Measurements from ENCODE around the gene HDC. TPM values are rescaled to one million over a fixed set of nuclear protein-coding genes. Genes with fewer than 3 reads are reported as not detected.
A peak's percentile ranks its signal among the peaks of the same experiment; 100 is the strongest.

HDC gene, protein sequence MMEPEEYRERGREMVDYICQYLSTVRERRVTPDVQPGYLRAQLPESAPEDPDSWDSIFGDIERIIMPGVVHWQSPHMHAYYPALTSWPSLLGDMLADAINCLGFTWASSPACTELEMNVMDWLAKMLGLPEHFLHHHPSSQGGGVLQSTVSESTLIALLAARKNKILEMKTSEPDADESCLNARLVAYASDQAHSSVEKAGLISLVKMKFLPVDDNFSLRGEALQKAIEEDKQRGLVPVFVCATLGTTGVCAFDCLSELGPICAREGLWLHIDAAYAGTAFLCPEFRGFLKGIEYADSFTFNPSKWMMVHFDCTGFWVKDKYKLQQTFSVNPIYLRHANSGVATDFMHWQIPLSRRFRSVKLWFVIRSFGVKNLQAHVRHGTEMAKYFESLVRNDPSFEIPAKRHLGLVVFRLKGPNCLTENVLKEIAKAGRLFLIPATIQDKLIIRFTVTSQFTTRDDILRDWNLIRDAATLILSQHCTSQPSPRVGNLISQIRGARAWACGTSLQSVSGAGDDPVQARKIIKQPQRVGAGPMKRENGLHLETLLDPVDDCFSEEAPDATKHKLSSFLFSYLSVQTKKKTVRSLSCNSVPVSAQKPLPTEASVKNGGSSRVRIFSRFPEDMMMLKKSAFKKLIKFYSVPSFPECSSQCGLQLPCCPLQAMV
- polyA plus RNA-seq (ENCODE audit: insufficient read length in 12 of 12) = 1 to 10 TPM in 4 of 12 donors, under 1 TPM in 5, not detected in 3; 0.36 to 4.2 (median 0.89) TPM
- long read RNA-seq, donor 1 = 0 reads
- long read RNA-seq, donor 2 = 0 reads
- long read RNA-seq, donor 3 = 0 reads
- long read RNA-seq, donor 4 = 0 reads
- long read RNA-seq, donor 5 = 0 reads
- long read RNA-seq, donor 6 = 0 reads
- long read RNA-seq, donor 7 = 0 reads
- long read RNA-seq, donor 8 = 0 reads
- long read RNA-seq, donor 9, partial matches to known transcripts = 0 of 1 reads
- long read RNA-seq, donor 9, other reads (novel, unspliced or antisense) = 0 of 1 reads
- long read RNA-seq, donor 10 = 0 reads
- long read RNA-seq, donor 11 = 0 reads

DNA sequence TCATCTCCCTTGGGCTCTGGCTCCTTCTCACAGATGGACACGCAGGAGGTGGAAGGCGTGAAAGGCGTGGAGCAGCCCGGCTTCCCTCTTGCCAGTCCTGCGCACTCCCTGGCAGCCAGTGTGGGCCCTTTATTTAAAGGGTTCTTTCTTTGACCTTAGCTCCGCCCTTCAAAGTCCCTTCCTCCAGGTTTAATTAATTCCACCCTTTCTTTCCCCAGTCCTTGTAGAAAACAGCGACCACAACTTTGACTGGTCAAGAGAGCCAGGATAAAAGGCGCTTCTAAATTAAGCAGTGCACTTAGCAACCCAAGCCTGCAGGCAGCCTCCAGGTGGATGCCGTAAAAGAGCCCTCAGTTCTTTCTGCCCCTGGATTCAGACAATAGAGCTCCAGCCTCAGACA is at the start of gene HDC:
HDC (minus strand) TSS at position 107 of the 400 bp plus-strand sequence; CDS start at position 4, 103 bp downstream.
- no peak for DNase-seq

DNA sequence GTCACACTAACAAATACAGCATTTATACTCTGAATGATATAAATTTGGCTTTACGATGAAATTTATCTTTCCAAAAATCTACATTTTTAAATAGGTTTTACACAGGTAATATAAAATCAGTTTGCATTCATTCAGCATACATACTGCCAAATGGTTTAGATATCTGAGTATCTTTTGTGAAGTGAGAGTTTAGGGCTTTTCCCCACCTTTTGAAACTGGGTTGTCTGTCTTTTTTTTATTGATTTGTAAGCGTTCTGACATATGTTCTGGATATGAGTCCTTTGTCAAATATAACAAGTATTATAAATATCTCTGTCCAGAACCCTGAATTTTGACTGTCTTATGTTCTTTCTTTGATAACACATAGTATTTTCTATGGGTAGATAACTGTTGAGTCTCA is 47.1 kb upstream of the HDC start:
- DNase-seq = no peak

DNA sequence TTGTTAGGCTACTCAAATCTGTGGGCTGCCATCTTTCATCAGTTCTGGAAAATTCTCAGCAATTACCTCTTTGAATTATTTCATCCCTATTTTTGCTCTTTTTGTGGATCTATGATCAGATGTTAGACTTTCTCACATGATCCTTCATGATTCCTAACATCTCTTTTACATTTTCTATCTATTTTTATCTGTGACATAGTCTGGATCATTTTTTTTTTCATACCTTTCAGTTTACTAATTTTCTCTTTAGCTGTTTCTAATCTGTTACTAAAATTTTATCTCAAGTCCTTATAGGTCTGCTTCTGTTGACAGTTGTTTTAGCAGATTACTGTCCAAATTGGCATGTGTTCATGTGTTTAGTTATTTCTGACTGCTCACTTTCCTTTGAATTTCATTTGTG is 42.3 kb upstream of the HDC start:
- DNase-seq = no peak

DNA sequence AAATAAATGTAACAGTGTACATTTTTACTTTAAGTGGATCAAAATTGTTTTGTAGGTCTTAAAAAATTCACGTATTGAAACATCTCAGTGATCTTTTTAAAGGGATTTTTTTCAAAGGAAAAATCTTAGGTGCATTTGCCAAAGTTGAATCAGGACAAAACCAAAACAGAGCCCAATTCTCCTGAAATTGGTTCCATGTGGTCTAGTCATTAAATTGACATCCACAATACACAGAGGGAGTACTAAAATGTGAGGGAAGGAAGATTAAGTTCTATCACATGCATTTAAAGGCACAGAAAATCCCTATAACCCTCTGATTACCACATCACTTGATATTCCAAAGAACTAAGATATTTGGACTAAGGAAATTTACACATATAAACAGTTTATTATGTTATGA is 39.3 kb upstream of the HDC start:
- peak; percentile 31 for DNase-seq

DNA sequence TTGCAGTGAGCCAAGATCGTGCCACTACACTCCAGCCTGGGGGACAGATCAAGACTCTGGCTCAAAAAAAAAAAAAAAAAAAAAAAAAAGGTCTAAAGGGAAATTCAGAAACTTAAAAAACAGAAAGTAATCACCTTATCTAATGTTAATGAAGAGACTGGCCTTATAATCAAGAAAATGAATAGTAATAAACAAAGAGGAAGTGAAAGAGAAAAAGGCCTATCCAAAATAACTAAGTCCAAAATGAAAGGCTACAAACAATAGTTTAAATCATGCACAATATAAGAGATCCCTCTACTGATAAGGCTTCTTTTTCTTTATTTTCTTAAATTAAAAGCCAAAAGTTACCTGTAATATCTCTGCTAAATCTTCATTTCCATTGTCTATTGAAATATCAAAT is 37.1 kb upstream of the HDC start:
- no peak for DNase-seq

DNA sequence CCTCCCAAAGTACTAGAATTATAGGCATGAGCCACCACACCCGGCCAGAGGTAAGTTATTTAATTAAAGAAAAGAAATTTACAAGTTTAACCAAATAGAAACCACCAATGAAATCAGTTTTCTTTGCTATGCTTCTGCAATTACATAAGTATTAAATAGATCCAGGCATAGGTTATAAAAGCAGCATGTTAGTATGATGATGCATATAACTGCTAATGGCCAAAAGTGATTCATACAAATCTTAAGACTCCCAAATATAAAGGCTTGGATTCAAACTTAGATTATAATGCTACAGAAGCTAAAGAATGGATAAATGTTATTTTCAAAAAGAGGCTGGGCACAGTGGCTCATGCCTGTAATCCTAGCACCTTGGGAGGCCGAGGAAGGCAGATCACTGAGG is 32.8 kb upstream of the HDC start:
- no peak for DNase-seq

DNA sequence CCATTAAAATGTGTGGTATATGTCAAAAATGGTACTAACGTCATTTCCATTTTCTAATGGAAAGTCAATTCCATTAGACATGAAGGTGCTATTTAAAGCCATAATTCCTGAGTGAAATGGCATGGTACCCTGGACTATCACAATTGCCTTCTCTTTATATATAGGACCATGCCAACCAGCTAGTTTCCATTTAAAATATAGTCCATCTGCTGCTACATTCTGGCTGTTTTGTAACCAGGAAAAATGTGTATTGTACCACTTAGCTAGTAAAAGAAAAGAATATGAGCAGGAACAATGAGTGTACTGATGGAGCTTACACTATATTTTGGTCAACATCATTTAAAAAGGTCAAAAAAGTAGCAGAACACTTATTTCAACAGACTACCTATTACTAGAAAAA is 30.4 kb upstream of the HDC start:
- no peak for DNase-seq

DNA sequence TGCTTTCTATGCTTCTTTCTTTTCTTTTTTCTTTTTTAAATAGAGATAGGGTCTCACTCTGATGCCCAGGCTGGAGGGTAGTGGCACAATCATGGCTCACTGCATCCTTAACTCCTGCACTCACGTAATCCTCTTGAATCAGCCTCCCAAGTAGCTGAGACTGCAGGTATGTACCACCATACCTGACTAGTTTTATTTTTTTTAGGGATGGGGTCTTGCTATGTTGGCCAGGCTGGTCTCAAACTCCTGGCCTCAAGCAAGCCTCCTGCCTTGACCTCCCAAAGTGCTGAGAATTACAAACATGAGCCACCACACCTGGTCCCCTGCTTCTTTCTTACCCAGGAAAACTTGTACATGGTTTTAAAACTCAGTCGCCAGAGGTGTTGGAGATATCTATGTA is 24.2 kb upstream of the HDC start:
- no peak for DNase-seq

DNA sequence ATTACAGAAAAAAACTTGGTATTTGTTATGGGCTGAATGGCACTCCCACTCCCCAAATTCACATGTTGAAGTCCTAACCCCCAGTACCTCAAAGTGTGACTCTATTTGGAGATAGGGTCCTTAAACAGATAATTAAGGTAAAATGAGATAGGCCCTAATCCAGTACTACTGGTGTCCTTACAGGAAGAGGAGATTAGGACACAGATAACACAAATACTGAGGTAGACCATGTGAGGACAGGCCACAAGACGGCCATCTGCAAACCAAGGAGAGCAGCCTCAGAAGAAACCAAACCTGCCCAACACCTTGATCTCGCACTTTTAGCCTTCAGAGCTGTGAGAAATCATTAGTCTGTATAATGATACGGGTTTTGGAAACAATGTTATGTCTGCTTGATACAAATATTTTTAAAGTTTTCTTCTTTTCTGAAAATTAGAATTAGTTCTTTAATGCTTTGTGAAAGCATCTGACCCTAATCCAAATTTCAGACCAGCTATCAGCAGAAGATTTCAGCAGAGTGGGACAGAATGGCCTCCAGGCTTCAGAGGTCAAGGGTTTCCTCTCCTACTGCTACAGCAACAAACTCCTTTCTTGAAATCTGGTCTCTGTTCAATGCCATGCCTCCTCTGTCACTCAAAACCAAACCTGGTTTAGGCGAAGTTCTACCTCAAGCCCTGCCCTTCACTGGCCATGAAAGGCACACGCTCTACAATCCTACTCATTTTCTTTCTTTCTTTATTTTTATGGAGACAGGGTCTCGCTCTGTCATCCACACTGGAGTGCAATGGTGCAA is 22.0 kb upstream of the HDC start:
- no peak for DNase-seq

DNA sequence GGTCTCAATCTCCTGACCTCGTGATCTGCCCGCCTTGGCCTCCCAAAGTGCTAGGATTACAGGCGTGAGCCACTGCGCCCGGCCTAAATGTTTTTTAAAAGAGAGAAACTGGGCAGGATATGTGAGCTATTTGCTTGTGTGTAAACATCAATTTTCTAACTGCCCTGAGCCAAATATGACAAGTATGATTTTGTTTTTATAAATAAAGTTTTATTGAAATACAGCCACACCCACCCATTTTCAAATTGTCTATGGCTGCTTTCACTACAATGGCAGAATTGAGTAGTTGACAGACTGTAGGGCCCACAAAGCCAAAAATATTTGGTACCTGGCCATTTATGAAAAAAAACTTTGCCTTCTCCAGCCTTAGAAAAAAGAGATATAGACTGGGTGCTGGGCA is 15.9 kb upstream of the HDC start:
- no peak for DNase-seq

DNA sequence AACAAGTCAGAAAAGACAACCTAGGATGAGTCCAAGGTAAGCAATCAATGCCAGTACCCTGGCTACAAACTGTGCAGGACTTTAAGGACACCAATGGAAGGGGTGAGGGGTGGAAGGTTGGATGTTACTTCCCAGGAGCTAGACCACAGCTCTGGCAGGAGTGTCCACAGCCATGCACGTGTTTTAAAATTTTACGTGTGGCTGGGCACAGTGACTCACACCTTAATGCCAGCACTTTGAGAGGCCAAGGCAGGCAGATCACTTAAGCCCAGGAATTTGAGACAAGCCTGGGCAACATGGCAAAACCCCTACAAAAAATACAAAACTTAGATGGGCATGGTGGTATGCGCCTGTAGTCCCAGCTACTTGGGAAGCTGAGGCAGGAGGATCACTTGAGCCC is 14.7 kb upstream of the HDC start:
- DNase-seq = no peak

DNA sequence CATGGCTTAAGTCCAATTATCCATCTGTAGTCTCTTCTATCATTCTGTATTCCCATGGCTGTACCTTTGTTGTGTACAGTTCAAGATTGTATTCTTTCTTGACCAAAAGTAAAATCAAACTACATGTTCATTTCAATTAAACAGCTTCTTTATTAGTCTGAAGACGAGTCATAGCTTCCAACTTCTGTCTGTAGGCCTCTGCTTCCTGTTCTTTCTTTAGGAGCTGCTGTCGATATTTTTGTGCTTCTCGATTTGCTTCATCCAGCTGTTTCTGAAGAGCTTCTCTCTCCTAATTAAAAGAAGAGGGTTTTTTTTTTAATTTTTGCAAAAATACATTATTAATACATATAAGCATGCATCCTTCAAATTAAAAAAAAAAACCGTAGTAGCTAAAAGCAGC is 13.0 kb upstream of the HDC start:
- no peak for DNase-seq

DNA sequence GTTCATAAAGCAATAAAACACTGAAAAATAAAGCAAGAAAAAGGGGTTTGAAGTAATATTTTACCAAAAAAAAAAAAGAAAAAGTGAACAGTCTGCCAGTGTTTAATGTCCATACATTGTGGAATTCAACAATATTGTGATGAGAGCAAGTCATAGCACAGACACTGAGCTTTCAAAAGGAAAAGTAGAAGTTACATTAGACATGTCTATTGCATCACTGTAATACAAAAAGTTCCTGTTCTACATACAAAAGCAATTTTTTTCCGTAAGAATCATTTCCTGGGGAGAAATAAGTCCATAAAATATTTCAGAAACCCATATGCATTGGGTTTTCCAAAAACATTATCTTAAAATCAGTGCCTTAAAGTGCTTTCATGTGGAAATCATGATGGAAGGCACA is 11.8 kb upstream of the HDC start:
- no peak for DNase-seq

DNA sequence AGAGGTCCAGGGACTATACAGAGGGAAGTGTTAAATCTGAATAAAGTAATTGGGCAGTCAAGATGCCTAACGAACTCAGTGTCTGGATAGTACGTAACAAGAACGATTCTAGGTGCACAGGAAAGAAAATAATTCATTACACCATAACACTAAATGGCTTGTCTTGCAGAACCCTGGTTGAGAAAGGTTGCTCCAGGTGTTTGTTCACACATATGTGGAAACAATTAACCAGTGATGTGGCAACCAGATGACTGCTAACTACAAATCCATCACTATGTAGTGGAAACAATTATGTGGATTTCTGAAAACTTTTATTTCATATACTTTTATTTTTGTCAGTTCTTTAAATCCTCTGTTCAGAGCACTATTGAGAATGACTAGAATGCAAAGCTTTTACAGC is 10.4 kb upstream of the HDC start:
- no peak for DNase-seq

DNA sequence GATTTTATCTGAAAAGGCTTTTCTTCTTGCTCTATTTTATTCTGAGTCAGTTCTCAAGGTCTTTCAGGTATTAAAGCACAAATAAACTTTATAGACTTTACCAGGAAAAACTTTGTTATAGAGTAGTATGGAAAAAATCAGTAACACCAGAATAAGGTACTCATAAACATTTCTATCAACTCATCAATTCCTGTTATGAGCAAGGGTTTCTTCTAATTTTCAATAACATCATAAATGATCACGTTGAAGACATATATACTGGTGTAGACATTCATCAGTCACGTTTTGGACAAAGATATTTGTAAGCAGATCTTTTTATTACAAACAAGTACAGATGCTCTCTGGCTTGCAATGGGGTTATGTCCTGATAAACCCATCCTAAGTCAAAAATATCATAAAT is 9.6 kb upstream of the HDC start:
- DNase-seq = no peak

DNA sequence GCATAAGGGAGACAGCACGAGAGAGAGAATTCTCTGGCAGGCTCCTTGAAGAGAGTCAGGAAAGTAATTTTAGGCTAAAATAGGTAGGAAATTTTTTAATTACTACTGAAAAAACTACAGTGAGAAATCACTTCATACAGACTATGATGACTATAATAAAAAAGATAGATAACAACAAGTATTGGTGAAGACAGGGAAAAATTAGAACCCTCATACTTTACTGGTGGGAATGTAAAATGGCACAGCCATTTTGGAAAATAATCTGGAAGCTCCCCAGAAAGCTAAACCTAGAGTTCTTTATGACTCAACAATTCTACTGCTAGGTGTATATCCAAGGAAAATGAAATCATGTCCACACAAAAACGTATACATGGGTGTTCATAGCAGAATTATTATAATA is 2.1 kb upstream of the HDC start:
- no peak for DNase-seq

DNA sequence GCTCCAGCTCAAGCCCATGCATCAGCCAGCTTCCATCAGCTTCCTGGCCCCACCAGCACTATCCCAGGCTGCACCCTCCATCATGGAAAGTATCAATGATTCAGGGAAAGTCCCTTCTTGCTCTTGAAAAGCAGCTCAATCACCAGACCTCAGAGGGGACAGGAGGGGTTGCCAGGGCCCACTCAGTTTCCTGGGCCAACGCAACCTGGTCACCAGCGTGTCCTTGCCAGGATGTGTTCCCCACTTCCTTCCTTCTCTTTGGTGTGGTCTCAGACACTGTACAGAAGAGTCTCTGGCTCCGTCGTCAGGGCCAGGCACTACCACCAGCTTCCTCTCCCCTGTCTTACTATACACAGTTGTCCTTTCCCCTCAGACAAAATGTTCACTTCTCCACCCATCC is 3.0 kb downstream of the HDC start:
- DNase-seq = no peak

DNA sequence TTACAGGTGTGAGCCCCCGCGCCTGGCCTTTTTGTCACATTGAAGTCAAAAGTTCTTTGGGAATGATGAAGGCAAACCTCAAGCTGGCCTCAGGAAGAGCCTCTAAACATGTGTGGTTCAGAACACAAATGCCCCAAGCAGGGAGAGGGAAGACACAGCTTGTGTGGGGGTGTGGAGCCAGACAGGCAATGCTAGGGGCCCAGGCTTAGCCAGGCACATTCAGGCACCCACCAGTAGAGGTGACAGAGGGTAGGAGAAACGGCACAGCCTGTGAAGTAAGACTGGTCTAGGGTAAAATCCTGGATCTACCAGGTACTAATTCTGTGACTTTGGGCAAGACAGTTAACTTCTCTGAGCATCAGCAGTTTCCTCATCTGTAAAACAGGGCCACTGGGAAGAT is 3.5 kb downstream of the HDC start:
- no peak for DNase-seq

DNA sequence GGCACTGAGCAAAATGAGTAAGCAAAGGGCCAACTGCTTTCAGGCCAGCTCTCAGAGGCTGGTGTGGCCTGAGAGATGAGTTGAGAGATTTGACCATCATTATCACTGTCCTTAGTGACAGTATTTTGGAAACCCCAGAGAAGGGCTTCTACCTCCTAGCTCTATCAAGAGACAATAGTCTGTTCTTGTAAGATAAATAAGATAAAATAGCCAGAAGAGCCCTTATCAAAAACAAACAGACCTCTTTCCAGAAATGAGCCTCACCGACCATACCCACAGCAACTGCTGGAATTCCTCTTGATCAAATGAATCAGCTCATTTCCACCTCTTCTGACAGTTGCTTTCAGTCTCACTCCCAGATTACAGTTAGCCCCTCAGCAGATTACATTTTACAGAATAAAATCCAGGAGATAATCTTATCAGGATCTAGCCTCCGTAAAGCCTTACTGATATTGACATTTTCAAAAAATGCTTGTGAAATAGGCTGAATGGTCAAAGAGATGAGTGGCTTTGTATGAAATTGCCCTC is 4.5 kb downstream of the HDC start:
- DNase-seq = no peak

DNA sequence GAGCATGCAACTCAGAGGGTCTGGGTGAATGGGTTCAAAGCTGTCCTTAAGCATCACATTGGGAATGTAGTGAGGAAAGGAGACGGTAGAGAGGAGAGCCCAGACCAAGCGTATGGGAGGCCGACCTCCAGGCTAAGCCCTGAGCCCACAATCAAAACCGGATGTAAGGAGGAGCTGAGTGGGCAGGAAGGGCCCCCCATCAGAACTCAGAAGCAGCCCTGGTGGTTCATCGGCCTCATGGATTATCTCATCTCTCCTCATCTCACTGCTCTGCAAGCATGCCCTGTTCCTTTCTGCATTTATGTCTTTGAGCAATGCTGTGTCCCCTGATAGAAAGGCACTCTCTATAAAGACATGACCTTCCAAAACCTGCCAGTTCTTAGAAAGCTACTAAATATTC is 6.2 kb downstream of the HDC start:
- DNase-seq = no peak

DNA sequence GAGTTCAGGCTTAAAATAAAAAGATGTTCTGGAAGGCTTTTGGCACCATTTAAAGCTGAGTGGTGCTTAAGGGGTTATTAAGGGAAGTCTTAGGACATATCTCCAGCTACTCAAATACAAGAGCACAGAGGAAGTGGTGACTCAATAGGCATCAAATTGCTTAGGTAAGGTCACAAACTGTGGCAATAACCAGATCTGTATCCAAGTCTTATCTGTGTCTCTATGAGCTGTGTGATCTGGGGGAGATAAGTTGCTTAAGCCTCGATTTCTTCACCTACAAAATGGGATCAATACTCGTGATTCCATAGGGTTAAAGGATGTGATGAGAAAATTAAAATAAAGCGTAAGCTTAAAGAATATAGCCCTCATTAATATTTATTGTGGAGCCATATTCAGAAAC is 7.6 kb downstream of the HDC start:
- DNase-seq = no peak

DNA sequence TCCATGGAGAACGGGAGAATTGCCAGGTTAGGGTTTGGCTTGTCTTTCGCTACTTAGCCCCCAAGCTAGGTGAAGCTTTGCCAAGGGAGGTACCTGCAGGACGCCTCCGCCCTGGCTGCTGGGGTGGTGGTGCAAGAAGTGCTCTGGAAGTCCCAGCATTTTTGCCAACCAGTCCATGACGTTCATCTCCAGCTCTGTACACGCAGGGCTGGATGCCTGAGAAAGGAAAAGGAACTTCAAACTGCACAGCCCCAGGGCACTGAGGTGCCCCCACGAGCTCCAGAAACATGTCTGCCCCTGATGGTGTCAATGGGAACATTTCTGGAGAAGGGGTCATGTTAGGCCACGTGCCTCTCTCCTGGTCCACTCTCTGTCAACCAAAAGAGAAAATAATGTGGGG is 8.2 kb downstream of the HDC start:
- DNase-seq = no peak
